ENCODE results near the gene CACNA1H.

The CACNA1H gene

DNA sequence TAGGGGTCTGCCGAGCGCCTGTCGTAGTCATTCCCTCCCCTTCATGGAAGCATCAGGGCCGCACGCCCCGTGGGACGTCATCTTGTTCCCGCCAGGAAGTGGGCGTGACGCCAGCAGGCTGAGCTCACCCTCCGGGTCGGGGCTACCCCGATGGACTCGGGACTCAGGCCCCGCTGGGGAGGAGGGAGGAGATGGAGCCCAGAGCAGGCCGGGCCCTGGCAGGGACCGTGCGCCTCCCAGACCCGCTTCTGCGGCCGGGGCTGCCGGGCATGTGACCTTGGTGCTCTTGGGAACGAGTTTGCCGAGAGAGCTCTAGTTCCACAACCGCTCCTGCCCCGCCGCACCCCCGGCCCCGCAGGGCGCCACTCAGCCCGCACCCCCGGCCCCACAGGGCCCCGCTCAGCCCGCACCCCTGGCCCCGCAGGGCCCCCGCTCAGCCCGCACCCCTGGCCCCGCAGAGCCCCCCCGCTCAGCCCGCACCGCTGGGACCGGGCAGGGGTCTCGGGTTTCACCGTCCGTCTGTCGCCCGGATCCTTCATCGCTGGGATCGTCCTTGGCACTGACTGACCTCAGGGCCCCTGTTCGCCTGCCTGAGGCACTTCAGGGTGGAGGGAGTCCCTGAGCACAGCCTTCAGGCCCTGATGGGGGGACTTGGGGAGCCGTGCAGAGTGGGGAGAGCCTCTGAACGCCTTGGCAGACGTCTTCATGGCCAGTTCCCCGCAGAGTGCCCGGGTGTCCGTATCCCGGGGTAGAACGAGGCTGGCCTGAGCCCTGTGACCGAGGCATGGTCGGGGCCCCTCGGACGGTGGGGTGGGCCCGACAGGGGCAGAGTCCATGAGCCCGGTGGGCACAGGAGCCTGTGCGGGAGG lies 5.8 kb downstream of the CACNA1H start:
- DNase-seq (ENCODE audit: low spot score) = no peak

DNA sequence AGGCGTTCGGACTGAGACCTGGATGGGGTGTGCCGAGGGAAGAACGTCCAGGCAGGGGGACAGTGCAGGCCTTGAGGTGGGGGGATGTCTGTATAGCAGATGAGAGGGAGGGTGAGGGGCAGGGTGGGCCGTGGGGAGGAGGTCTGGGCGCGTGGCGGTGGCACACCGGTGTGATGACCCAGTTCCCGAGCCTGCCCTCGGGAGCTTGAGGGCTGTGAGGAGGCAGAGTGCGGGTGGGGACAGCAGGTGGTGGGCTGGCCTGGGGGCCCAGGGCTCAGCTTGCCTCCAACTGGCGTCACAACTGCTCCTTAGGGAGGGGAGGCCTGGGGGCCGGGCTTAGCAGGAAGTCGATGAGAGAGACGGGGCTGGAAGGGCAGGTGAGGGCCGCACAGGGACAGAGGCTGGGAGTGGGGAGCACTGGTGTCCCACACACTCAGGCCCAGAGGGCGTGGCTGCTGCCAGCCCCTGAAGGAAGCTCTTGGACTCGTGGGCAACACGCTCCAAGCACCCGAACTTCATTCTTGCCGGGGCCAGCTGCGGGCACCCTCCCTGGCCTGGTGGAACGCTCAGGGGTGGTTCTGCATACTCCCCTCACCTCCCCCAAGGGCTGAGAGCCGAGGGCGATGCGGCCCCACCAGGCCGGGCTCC lies 6.5 kb downstream of the CACNA1H start:
- DNase-seq (ENCODE audit: low spot score) = no peak

DNA sequence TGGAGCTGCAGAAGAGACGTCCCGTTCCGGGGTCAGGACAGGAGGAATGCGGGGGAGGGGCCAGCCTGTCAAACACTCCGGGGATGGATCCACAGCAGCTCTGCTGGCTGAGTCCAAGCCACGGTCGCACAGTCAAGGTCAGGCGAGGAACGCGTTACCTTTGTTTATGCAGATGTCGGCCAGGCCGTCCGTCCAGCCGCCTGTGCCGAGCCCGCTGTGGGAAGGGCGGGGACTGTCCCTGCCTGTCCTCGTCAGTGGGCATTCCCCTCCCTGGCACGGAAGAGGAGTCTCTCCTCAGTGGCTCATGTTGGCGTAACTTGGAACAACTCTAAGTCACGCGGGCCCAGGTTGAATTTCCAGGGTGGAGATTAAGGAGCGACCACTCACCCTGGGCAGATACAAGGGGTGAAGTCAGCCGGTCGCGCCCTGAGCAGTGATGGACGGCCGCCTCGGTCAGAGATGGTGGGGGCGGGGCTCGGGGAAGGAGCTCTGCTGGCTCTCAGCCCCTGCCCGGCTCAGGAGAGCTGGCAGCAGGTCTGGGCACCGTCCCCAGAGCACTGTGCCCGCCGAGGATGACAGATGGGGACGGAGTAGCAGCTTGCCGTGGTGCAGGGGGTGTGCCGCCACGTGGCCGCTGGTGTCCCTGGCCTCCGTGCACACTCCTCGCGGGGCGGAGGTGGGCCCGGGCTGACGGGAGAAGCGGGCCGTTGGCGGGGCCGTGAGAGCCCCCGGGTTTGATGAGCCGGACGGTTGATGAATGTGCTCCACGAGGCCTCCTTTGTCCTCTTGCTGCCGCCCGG lies 7.3 kb downstream of the CACNA1H start:
- peak; percentile 93 for DNase-seq (ENCODE audit: low spot score)

DNA sequence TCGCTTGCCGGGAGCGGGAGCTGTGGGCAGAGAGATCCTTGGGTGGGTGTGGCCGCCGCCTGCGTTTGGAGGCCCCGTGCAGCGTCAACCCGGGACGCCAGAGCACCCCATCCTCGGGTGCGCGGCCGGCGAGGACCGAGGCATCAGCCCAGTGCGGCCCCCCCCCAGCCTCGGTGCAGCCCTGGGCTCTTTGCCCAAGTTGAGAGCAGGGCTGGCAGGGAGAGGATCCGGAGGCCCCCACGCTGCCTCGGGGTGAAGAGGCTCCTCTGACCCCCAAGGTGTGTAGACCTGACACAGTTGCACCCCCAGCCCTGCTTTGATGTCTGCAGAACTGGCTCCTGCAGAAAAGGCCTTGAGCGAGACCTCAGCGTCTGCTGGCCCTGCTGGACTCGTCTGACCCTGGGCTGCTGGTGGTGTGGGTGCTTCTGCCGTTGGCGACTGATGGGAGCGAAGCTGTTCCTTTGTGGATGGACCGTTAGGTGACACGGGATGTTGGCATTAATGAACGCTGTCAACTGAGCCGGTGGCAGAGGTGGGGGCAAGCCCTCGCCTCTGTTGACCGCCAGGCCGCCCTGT lies 8.0 kb downstream of the CACNA1H start:
- DNase-seq (ENCODE audit: low spot score) = no peak

DNA sequence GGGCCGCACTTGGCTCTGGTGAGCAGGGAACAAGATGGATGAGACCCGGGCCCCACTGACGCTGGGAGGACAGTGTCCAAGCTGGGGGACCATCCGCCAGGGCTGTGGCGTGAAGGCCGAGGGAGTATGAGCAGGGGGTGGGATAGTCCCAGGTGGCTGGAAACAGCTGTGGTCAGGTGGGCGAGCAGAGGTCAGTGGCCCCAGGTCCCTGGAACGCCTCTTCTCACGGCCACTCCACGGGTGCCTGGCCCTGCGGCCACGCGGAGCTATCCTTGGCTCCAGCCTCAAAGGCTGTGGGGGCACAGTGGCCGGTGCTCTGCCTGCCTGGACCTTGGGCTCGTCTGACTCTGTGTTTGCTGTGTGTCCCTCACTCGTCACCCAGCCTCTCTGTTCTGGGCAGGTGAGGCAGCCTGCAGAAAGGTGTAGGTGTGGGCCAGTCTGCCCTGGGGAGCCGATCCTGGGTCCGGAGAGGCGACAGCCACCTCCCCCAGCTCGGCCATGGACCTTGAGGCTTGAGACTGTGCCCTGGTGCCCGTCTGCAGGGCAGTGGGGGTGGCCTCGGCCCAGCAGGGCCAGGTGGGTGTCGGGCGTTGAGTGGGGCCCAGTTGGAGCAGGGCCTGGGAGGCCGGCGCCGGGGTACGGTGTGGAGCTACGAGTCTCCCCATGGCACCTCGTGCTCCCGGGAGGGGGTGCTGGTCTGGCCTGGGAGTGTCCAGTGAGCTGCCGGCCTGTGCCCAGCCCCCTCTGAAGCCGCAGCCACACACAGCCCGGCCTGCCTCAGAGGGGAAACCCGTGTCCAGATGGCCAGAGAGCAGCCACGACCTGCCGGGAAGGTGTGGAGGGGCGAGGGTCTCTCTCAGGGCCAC lies 10.0 kb downstream of the CACNA1H start:
- no peak for DNase-seq (ENCODE audit: low spot score)

DNA sequence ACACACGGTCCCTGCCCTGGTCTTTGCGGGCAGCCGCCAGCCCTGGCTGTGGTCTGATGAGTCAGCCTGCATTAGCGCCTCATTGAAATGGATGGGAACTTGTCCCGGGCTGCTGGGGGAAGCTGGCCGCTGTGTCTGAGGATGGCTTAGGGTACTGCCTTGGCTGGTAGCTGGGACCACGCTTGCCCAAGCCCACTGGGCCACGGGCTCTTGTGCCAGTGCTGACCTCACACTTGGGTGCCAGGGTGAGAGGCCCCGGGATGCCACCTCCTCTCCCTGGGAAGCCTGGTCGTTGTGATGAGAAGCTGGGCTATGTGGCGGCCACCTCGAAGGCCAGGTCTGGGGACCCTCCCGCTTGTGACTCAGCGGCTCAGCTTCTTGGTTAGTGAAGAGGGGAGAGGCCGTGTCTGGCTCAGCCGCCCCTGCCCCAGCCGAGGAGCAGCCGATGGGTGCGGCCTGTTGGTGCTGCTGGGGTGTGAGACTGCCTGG lies 10.7 kb downstream of the CACNA1H start:
- no peak for DNase-seq (ENCODE audit: low spot score)

DNA sequence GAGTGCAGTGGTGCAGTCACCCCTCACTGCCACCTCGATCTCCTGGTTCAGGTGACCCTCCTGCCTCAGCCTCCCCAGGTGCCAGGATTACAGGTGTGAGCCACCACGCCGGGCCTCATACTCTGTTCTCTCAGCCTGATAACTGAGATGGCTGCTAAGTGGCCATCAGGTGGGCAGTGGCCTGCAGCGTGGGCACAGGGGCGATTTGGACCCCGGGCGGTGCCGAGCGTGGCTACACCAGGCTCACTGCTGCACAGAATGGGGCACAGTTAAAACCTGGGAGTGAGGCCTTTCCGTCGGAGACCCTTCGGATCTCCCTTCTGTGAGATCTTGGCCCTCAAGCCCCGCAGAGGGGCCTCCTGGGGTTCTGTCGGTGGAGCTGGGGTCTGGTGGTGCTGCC lies 11.5 kb downstream of the CACNA1H start:
- DNase-seq (ENCODE audit: low spot score) = no peak

DNA sequence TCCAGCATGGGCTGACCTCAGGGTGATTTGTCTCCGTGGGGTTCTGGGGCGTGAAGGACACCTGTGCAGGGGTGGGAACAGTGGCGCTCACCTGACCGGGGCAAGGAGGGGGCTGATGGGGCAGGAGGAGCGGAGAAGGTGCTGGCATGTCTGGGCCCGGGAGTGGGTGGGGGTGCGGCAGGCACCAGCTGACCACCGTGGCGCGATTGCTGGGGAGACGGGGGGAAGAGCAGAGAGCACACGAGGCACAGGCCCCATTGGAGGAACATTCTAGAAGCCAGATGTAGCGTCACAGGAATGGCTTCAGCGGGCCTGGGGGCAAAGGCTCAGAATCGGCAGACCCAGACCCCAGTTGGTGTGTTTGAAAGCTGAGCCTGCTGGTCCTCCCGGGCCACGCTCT lies 12.1 kb downstream of the CACNA1H start:
- no peak for DNase-seq (ENCODE audit: low spot score)

DNA sequence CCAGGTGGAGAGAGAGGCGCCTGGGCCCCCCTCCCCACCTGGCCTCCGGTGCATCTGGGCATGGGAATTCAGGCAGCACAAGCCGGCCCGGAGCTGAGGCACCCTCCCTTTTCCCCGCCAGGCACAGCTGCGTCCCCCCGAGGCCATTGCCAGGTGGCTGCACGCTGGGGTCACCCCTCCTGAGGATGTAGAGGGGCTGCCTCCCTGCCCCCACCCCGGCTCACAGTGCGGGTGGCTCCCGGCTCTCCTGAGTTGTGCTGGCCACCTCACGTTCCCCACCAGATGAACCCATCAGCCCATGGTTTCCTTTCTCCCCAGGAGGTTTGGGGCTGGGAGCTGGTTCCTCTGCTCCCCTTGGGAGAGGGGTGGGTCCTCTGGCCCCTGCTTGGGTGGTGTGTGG lies 12.6 kb downstream of the CACNA1H start:
- DNase-seq (ENCODE audit: low spot score) = no peak

DNA sequence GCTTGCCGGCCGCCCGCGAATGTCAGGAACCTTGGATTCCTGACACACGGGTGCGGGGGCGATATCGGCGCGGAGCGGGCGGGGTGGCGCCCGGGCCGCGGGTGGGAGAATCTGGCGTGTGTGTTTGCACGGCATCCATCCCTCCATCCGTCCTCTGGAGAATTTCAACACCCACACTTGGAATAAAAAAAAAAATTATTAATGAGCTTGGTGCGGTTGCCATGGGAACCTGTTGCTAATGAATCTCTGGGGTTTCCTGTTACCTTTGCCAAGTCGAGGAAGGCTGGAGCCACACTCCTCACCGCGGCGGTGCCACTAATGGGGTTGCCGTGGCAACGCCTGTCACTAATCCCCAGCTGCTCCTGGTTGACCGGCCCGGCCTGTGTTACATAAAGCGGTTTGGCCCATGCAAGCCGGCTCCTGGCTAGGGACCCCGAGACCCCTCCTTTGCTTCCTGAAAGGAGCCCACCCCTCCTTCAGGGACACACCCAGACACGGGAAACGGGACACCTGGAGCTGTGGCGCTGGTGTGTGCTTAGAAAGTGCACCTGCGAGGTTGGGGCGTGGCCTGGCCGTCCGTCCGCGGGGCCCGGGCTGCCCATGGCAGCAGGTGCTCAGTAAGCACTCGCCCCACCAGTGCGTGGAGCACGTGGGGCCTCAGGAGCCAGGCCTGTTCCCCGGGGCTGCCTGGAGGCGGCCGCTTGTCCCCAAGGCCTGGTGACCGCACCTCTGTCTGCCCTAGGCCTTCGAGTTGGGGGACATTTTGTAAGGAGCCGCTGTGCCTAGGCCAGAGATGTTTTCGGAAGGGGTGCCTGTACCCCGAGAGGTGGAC lies 14.6 kb downstream of the CACNA1H start:
- peak; percentile 85 for DNase-seq (ENCODE audit: low spot score)

DNA sequence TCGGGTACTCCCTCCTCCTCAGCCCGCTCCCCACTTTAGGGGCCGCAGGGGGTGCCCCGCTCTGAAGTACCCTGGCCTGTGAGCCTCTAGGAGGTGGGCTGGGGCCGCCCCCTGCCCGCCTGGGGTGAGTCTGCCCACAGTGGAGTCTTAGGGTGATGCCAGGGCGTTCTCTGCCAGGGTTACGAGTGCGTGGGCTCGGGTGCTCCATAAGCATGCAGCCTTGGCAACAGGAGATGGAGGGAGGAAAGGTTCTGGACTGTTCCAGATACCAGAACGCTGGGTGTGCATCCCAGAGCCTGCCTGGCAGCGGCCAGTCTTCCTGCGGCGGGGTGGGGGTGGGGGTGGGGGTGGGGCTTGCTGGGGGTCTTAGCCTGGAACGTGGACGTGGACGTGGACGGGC lies 15.9 kb downstream of the CACNA1H start:
- no peak for DNase-seq (ENCODE audit: low spot score)

DNA sequence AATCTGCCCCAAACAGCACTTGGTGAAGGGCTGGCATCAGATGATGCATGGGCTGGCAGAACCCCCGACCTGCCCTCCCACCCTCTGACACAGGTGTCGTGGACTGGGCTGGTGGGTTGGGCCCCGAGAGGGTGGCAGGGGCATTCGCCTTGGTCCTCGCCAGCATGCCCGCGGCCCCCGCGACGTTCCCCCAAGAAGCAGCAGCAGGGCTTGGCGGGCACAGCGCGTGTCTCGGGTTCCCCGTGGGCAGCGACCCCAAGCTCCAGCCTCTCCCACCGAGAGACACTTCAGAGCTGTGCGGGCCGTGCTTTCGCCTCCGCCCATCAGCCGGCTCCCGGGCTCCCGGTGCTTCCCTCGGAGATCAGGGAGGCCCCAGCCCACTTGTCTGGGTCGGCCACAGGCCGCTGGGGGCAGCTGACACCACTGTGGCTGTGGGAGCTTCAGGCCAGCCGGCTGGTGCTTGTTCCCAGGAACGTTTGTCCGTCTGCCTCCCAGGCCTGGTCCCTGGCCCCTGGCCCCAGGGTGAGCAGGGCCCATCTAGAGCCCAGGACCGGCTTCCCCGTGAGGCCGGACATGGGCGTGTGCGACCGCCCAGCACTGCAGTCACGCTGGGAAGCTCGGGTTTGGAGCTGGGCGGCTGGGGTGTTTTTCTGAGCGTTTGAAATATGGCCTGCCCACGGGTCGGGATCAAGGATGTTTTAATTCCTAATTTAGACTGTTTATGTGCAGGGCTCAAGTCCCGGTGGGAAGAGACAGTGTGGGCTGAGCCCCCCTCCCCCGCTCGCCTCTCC lies 16.6 kb downstream of the CACNA1H start:
- no peak for DNase-seq (ENCODE audit: low spot score)

DNA sequence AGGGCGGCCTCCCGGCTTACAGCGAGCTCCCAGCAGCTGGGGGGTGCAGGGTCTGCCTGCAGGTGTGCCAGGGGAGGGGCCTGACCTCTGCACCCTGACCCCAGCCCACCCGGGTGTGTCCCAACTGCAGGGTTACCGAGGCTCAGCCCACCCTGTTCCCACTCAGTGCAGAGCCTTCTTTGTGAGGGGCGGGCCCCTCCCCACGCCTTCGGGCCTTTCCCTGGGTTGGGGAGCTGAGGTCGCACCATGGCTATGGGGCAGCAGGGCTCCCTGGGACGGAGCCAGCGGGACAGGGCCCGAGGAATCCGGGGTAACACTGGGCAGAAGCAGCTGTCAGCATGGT lies 17.1 kb downstream of the CACNA1H start:
- no peak for DNase-seq (ENCODE audit: low spot score)

DNA sequence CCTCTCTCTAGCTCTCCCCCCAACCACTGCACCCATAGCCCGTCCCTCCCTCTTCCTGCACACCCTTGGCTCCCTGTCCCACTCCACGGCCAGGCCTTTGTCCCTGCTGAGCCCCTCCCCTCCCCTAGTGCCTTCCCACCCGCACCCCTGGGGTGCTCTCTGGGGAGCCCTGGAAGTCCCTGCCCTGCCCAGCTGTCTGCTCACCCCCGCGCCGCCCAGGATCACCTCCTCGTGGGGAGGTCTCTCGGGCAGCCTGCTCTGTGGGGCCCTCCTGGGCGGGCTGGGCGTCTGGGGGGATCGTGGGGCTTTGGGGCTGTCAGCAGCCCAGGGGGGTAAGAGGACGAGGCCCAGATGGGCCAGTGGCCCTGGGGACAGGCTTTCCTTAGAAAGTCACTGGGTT lies 18.1 kb downstream of the CACNA1H start:
- DNase-seq (ENCODE audit: low spot score) = no peak

DNA sequence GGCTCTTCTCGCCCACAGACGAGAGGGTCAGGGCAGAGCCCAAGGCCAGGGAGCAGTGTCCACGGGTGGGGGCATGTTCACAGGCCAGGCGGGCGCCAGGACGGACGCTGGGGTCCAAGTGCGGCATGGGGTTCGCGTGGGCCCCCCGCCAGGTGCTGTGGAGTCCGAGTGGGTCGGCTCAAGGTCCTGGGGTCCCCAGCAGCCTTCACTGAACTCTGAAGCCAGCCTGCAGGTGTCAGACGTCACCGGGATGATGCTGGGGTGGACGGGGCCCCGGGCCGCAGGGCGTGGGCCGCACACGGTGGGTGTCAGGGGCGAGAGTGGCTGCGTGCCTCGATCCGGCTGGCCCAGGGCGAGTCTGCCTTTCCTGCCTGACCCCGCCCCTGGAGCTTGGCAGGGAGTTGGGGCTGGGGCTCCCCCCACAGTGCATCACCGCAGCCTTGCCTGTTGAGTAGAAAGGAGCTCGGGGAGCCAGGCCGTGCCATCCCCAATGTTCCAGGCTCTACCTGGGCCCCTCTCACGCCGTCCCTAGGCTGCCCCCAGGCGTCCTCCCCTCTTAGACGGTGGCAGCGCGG lies 19.0 kb downstream of the CACNA1H start:
- DNase-seq (ENCODE audit: low spot score) = no peak

DNA sequence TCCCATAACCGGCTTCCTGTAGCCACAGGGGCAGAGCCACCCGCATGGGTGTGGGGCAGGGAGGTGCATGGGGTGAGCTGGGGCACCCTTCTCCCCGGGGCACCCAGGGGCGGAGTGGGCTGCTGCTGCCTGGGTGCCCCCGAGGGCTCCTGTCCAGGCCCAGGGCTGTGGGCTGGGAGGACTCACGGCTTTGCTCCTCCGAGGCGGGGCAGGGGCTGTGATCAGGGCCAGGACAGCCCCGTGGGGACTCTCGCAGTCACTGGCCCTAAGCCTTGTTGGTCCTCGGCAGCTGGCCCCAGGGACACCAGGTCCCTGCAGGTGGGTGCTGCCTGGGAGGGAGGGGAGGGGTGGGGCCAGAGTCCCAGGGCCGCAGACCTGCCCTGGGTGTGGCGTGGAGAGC lies 19.7 kb downstream of the CACNA1H start:
- DNase-seq (ENCODE audit: low spot score) = no peak

DNA sequence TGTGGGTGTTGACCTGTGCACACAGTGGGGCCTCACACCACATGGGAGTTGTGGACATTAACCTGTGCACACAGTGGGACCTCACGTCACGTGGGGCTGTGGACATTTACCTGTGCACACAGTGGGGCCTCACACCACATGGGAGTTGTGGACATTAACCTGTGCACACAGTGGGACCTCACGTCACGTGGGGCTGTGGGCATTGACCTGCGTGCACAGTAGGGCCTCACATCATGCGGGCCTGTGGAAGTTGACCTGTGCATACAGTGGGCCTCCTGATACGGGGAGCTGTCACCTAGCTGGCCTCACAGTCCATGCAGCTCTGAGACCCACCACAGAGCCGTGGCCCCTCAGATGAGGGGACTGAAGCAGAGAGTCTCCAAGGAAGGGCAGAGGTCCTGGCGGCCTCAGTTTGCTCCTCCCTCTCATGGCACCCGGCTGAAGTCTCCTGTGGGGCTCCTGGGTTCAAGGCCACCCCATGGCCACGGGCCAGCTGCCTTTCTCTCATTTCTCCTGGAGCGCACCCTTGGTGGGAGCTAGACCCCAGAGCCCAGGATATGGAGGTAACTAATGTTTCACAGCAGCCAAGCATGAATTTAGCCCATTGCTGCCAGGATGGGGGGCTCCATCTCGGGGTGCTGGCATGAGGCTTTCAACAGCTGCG lies 21.0 kb downstream of the CACNA1H start:
- DNase-seq (ENCODE audit: low spot score) = no peak

DNA sequence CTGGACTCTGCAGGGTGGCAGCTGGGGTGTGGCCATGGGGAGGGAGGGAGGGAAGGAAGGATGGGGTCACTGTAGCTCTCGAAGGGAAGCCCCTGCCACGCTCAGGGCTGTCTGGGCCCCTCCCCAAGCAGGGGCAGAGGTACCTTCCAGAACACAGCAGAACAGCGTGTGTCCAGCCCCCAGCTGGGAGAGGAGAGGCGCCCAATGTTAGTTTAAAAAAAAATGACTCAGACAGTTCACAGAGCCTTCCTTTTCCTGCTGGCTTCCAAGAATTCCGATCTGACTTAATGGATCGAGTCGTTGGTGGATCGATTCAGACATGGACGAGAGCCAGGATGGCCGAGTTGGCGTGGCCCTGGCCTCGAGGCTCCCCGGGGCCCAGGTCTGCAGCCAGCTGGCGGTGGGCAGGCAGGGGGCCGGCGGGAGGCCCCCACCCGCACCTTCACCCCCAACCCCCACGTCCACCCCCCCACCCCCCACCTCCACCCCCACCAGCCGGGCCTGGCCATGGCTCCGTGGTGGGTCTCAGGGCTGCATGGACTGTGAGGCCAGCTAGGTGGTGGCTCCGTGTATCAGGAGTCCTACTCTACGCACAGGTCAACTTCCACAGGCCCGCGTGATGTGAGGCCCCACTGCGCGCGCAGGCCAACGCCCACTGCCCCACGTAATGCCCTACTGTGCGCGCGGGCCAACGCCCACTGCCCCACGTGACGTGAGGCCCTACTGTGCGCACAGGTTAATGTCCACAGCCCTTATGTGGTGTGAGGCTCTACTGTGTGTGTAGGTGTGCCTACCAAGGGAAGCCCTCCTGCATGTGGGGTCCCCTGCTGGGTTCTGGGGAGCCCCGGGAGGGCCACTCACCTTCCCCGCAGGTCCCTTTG lies 21.8 kb downstream of the CACNA1H start:
- no peak for DNase-seq (ENCODE audit: low spot score)
